CD4-positive, alpha-beta memory T cell (primary cell): ENCODE measurements around the gene B2M. TPM values are rescaled to one million over a fixed set of nuclear protein-coding genes. Genes with fewer than 3 reads are reported as not detected.

Experiments
- CTCF ChIA-PET: fragments of 350-600 bp; sonication (Branson Sonifier 250); formaldehyde crosslinking; loops from one replicate; lab custom pipeline; 2021; ENCODE audit warnings: inconsistent platforms; ENCODE audit not compliant: partially characterized antibody; lab: Charles Lee
- POLR2A ChIA-PET: fragments of 350-600 bp; sonication (Branson Sonifier 250); formaldehyde crosslinking; loops from one replicate; lab custom pipeline; 2021; ENCODE audit not compliant: partially characterized antibody; lab: Charles Lee
- DNase-seq, 5 donors: peaks; one replicate each; pipeline versions ENCODE4 v3.0.0 to v3.0.0-alpha.2; 2020 to 2022; ENCODE audit warnings: mixed read lengths in 1 of 5
- H3K27ac ChIP-seq: one replicate; pipeline ENCODE4 v1.7.0; 2013; ENCODE audit warnings: low read depth, low read length
- H3K27me3 ChIP-seq: 2 replicates; pipeline ENCODE4 v1.7.0; 2013; ENCODE audit warnings: mild to moderate bottlenecking, low read length, moderate library complexity; ENCODE audit not compliant: insufficient read depth
- H3K36me3 ChIP-seq: 2 replicates; pipeline ENCODE4 v1.7.0; 2013; ENCODE audit warnings: mild to moderate bottlenecking, low read length, moderate library complexity; ENCODE audit not compliant: insufficient read depth
- H3K4me1 ChIP-seq: 2 replicates; pipeline ENCODE4 v1.7.0; 2013; ENCODE audit warnings: mild to moderate bottlenecking, low read length, moderate library complexity; ENCODE audit not compliant: insufficient read depth
- H3K4me3 ChIP-seq, 2 donors: one replicate each; pipeline ENCODE4 v1.7.0; 2013; ENCODE audit warnings: low read length in 2 of 2, mild to moderate bottlenecking in 1 of 2
- H3K9me3 ChIP-seq, 2 donors: one replicate each; pipeline ENCODE4 v1.7.0; 2013; ENCODE audit warnings: low read length in 2 of 2, control low read depth in 1 of 2; ENCODE audit not compliant: control insufficient read depth in 1 of 2
- H3K27ac Mint-ChIP-seq, 7 donors: one replicate each; pipeline ENCODE4 v1.8.0; 2020 to 2021; ENCODE audit warnings: mixed read lengths in 7 of 7, mild to moderate bottlenecking in 6 of 7, inconsistent platforms in 3 of 7, moderate library complexity in 3 of 7
- H3K27me3 Mint-ChIP-seq, 2 donors: one replicate each; pipeline ENCODE4 v1.8.0; 2020 to 2021; ENCODE audit warnings: mixed read lengths in 2 of 2
- H3K36me3 Mint-ChIP-seq, 2 donors: one replicate each; pipeline ENCODE4 v1.8.0; 2020 to 2021; ENCODE audit warnings: mixed read lengths in 2 of 2, inconsistent platforms in 1 of 2, mild to moderate bottlenecking in 1 of 2
- H3K4me1 Mint-ChIP-seq, 4 donors: one replicate each; pipeline ENCODE4 v1.8.0; 2020 to 2021; ENCODE audit warnings: mixed read lengths in 4 of 4, mild to moderate bottlenecking in 1 of 4
- H3K4me3 Mint-ChIP-seq, 8 donors: one replicate each; pipeline ENCODE4 v1.8.0; 2020 to 2021; ENCODE audit warnings: mixed read lengths in 8 of 8, mild to moderate bottlenecking in 7 of 8, moderate library complexity in 6 of 8, inconsistent platforms in 3 of 8
- H3K9me3 Mint-ChIP-seq, 8 donors: one replicate each; pipeline ENCODE4 v1.8.0; 2020 to 2021; ENCODE audit warnings: mixed read lengths in 8 of 8, mild to moderate bottlenecking in 5 of 8, inconsistent platforms in 3 of 8, moderate library complexity in 1 of 8
- intact Hi-C: fragments of 100-400 bp; cut with micrococcal nuclease; formaldehyde crosslinking; loops from one replicate; pipeline ENCODE4 v1.15.1; 2023
- polyA plus RNA-seq, 2 donors: library from polyadenylated mRNA; unstranded; fragments of 300-500 nt; fragmentation: Illumina TruSeq; gene quantifications; one replicate each; pipeline ENCODE4 v1.2.3, GENCODE V29; 2021
- total RNA-seq, 2 experiments: library from RNA; stranded (reverse); gene quantifications; one replicate each; pipeline ENCODE4 v1.2.3, GENCODE V29; 2021

The B2M gene
- total and polyA plus RNA-seq, 4 experiments from 2014 or later = 7,421 to 62,423 (median 21,318) TPM

DNA sequence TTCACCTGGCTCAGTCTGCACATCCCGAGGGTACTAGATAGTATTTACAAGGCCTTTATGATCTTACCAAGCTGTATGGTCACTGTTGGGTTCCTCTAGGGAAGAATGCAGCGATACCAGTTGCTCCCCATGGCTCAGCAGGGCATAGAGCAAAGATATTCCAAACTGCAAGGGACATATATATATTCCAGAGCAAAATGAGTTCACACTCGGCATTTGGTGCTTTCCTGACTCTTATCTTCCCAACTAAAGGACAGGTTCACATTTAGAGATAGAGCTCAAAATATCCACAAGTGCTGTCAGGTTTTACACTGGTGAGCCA lies 44.3 kb upstream of the B2M start:
- no peak for DNase-seq
- intact Hi-C loops = no loop called here
- H3K9me3 Mint-ChIP-seq = no peaks in the 10 kb centered on the region
- H3K4me3 ChIP-seq = peak overlapping the region; percentile 29 to 55
- H3K27me3 ChIP-seq = no peaks in the 10 kb centered on the region
- H3K4me1 Mint-ChIP-seq = peaks cover 60 to 89% (median 75%) of the 10 kb centered on the region in 4 donors
- peaks cover 88% of the 10 kb centered on the region for H3K4me1 ChIP-seq
- POLR2A ChIA-PET = interaction anchor here (5.4 to 51.9 kb wide), 3 partner anchors 16 to 56 kb away, joined by 76 to 5737 read pairs (median 1003); partner anchors contain the start of genes B2M, PATL2 and TRIM69
- CTCF ChIA-PET = interaction anchor here (1.0 to 12.5 kb wide), 7 partner anchors 8 to 75 kb away, joined by 3 to 821 read pairs (median 41); partner anchors contain the start of genes B2M, PATL2 and TRIM69
- no peaks in the 10 kb centered on the region for H3K36me3 ChIP-seq
- H3K9me3 ChIP-seq = no peaks in the 10 kb centered on the region
- H3K27ac Mint-ChIP-seq = peak overlapping the region; percentile 92 to 99 (median 96)
- no peaks in the 10 kb centered on the region for H3K27me3 Mint-ChIP-seq
- H3K4me3 Mint-ChIP-seq = peak overlapping the region; percentile 67 to 88 (median 80)
- peaks cover under 1 to 12% of the 10 kb centered on the region in 2 donors for H3K36me3 Mint-ChIP-seq
- peak overlapping the region; percentile 96 for H3K27ac ChIP-seq

DNA sequence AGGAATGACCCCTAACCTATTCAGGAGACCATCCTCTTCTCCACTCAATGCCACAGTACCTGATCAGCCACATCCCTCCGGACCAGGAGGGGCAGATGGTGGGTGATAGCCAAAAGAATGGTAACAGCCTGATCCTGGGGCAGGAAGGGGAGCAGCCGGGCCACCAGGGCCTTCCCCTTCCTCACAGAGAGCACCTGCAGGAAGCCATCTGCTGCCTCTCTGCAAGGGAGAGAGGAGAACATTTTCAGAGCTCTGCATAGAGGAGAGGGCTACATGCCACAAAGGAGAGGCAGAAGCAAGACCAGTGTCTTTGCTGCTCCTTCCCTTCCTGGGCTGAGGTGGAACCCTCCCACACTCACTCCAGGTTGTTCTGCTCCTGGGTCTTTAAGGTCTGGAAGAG lies 42.4 kb upstream of the B2M start:
- H3K27me3 Mint-ChIP-seq = no peaks in the 10 kb centered on the region
- peaks cover 98% of the 10 kb centered on the region for H3K4me1 ChIP-seq
- DNase-seq = peak in 1 of 5 donors; percentile 29
- H3K9me3 Mint-ChIP-seq = peaks cover 0 to 1% (median 0%) of the 10 kb centered on the region in 8 donors
- CTCF ChIA-PET = interaction anchor here (1.0 to 2.7 kb wide), 7 partner anchors 9 to 69 kb away, joined by 3 to 18 read pairs (median 10); partner anchors contain the start of genes B2M and PATL2
- H3K4me3 ChIP-seq = no peak overlapping the region
- POLR2A ChIA-PET = interaction anchor here (0.7 to 51.9 kb wide), 3 partner anchors 14 to 54 kb away, joined by 3 to 5737 read pairs (median 1003); partner anchors contain the start of genes B2M, PATL2 and TRIM69
- H3K27me3 ChIP-seq = no peaks in the 10 kb centered on the region
- H3K36me3 Mint-ChIP-seq = peaks cover 4 to 6% of the 10 kb centered on the region in 2 donors
- H3K27ac ChIP-seq = peak overlapping the region; percentile 45
- no peaks in the 10 kb centered on the region for H3K9me3 ChIP-seq
- intact Hi-C loops = no loop called here
- H3K4me1 Mint-ChIP-seq = peaks cover 66 to 94% (median 86%) of the 10 kb centered on the region in 4 donors
- peak overlapping the region; percentile 75 to 96 (median 90) for H3K27ac Mint-ChIP-seq
- no peaks in the 10 kb centered on the region for H3K36me3 ChIP-seq
- H3K4me3 Mint-ChIP-seq = peak overlapping the region in 5 of 8 donors; percentile 25 to 73 (median 60)

DNA sequence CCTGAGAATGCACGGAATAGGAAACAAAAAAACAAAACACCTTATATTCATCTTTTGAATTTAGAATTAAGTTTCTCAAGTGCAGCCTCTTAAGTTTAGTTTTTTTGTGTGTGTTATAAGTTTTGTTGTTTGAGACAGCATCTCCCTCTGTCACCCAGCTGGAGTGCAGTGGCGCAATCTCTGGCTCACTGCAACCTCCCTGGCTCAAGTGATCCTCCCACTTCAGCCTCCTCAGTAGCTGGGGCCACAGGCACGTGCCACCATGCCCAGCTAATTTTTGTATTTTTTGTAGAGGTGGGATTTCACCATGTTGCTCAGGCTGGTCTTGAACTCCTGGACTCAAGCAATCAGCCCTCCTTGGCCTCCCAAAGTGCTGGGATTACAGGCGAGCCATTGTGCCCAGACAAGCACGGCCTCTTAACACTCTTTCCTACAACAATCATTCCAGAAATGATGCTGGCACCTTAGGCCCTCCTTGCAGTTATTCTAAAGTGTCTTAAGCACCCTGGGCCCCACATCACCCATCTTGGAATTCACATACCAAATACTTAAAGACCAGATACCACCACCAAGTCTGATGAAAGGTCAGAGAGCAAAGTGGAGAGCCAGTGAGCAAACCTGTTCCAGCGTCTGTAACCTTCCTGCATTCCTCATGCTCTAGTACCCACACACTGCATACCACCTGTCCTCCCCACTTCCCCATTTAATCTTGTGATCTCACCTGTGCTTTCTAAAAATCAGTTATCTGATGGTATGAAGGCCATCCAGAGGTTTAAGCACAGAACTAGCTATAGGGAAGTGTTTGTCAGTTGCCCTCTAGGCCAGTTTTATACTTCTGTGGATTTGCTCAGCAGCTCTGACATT lies 41.0 kb upstream of the B2M start:
- Histone ChIP-seq H3K9me3 (no peaks in the 10 kb centered on the region), H3K27me3 (no peaks in the 10 kb centered on the region), H3K4me1 (peaks cover 98% of the 10 kb centered on the region), H3K36me3 (no peaks in the 10 kb centered on the region), H3K4me3 (no peak overlapping the region), H3K27ac (peak overlapping the region; percentile 40)
- H3K4me3 Mint-ChIP-seq = peak overlapping the region in 7 of 8 donors; percentile 15 to 80 (median 71)
- peak overlapping the region; percentile 89 to 96 (median 96) for H3K27ac Mint-ChIP-seq
- ChIA-PET POLR2A (interaction anchor here (1.0 to 51.9 kb wide), 4 partner anchors 7 to 52 kb away, joined by 3 to 5737 read pairs (median 503); partner anchors contain the start of genes B2M, PATL2, SPG11 and TRIM69), CTCF (interaction anchor here (0.9 to 2.7 kb wide), 9 partner anchors 7 to 67 kb away, joined by 3 to 18 read pairs (median 7); partner anchors contain the start of genes B2M and PATL2)
- H3K9me3 Mint-ChIP-seq = peaks cover 0 to 3% (median 0%) of the 10 kb centered on the region in 8 donors
- peaks cover 4 to 10% of the 10 kb centered on the region in 2 donors for H3K36me3 Mint-ChIP-seq
- peaks cover 66 to 95% (median 87%) of the 10 kb centered on the region in 4 donors for H3K4me1 Mint-ChIP-seq
- DNase-seq = no peak
- no peaks in the 10 kb centered on the region for H3K27me3 Mint-ChIP-seq
- intact Hi-C loops = no loop called here

DNA sequence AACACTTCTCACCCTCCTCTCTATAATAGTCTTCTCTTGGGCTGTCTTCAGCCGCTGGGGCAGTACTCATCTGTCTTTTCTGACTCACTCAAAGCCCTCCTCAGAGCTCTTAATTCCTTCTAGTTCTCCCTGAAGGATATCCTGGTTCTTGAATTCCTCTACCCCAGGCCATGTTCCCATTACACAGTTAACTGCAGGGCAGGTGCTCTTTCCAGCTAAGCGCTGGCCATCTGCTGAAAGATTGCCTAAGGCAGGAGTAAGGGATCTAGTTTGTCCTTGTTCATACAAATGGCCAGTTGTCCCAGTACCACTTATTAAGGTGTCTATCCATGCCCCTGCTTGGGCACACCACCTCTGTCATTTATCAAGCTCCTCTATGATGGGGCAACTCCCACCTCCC lies 37.7 kb upstream of the B2M start:
- no peaks in the 10 kb centered on the region for H3K9me3 ChIP-seq
- ChIA-PET CTCF (interaction anchor here (1.2 to 3.0 kb wide), 5 partner anchors 10 to 55 kb away, joined by 3 to 24 read pairs (median 12); partner anchors contain the start of genes B2M, PATL2 and SPG11), POLR2A (interaction anchor here (1.2 to 51.9 kb wide), 4 partner anchors 5 to 49 kb away, joined by 3 to 5737 read pairs (median 1003); partner anchors contain the start of genes B2M, PATL2, SPG11 and TRIM69)
- no peaks in the 10 kb centered on the region for H3K27me3 ChIP-seq
- DNase-seq = no peak
- Mint-ChIP-seq H3K4me1 (peaks cover 68 to 96% (median 89%) of the 10 kb centered on the region in 4 donors), H3K27me3 (no peaks in the 10 kb centered on the region), H3K4me3 (peak overlapping the region in 3 of 8 donors; percentile 33 to 48 (median 46)), H3K27ac (peak overlapping the region; percentile 53 to 85 (median 74)), H3K9me3 (peaks cover 0 to 4% (median 1%) of the 10 kb centered on the region in 8 donors), H3K36me3 (peaks cover 11 to 12% of the 10 kb centered on the region in 2 donors)
- peak overlapping the region; percentile 5 for H3K27ac ChIP-seq
- intact Hi-C loops = no loop called here
- H3K4me3 ChIP-seq = no peak overlapping the region
- peaks cover 100% of the 10 kb centered on the region for H3K4me1 ChIP-seq
- H3K36me3 ChIP-seq = no peaks in the 10 kb centered on the region

DNA sequence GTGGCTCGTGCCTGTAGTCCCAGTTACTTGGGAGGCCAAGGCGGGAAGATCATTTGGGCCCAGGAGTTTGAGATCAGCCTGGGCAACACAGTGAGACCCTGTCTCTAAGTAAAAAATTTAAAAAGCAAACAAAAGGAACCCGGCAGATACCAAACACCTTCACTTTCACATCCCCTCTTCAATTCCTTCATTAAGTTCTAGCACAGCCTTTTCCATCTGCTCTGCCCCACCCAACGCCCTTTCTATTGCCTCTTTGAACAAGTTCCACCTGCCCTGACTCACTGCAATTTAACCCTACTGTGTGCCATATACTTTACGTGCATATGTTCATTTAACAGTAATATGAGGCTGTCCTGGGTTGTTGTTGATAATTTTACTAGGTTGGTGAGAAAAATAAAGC lies 35.4 kb upstream of the B2M start:
- H3K36me3 Mint-ChIP-seq = peaks cover 13 to 16% of the 10 kb centered on the region in 2 donors
- no peak for DNase-seq
- H3K27me3 Mint-ChIP-seq = no peaks in the 10 kb centered on the region
- Histone ChIP-seq H3K4me1 (peaks cover 100% of the 10 kb centered on the region), H3K27me3 (no peaks in the 10 kb centered on the region), H3K27ac (peak overlapping the region; percentile 39), H3K36me3 (no peaks in the 10 kb centered on the region), H3K9me3 (no peaks in the 10 kb centered on the region), H3K4me3 (peak overlapping the region in 1 of 2 donors; percentile 30)
- H3K4me3 Mint-ChIP-seq = peak overlapping the region in 7 of 8 donors; percentile 77 to 88 (median 80)
- intact Hi-C loops = loop anchor here (2.0 kb wide), 2 partner anchors 13 to 15 kb away; partner anchors contain the start of gene SPG11
- H3K4me1 Mint-ChIP-seq = peaks cover 65 to 95% (median 86%) of the 10 kb centered on the region in 4 donors
- peak overlapping the region; percentile 74 to 97 (median 92) for H3K27ac Mint-ChIP-seq
- ChIA-PET POLR2A (interaction anchor here (3.5 to 51.9 kb wide), 4 partner anchors 7 to 47 kb away, joined by 75 to 5737 read pairs (median 1003); partner anchors contain the start of genes B2M, PATL2, SPG11 and TRIM69), CTCF (interaction anchor here (1.0 to 13.2 kb wide), 8 partner anchors 8 to 33 kb away, joined by 3 to 167 read pairs (median 6); partner anchors contain the start of genes B2M, PATL2 and SPG11)
- H3K9me3 Mint-ChIP-seq = peaks cover 3 to 12% (median 6%) of the 10 kb centered on the region in 8 donors

DNA sequence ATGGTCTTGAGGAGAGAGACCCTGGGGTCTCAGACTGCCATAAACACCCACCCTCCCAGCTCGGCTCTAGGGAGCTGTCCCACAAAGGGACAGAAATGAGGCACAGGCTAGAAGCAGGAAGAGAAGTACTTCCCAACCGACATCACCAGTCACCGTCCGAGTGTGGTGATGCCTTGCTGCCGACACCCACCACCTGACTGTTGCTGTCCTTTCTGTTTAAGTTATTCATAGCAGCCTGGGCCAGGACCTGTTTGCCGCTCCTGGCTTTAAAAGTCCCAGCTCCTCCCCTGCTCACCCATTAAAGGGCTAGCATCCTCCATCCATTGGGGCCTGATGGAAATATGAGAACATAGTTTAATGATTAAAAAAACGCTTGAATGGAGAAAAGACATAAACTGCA lies 34.6 kb upstream of the B2M start:
- intact Hi-C loops = loop anchor here (1.0 to 2.0 kb wide), 4 partner anchors 10 to 35 kb away; partner anchors contain the start of genes B2M, PATL2 and SPG11
- H3K27me3 Mint-ChIP-seq = no peaks in the 10 kb centered on the region
- Histone ChIP-seq H3K27me3 (no peaks in the 10 kb centered on the region), H3K27ac (peak overlapping the region; percentile 39), H3K4me1 (peaks cover 100% of the 10 kb centered on the region), H3K4me3 (peak overlapping the region; percentile 10 to 23), H3K36me3 (no peaks in the 10 kb centered on the region), H3K9me3 (no peaks in the 10 kb centered on the region)
- peaks cover 16 to 22% of the 10 kb centered on the region in 2 donors for H3K36me3 Mint-ChIP-seq
- peak overlapping the region; percentile 87 to 97 (median 95) for H3K27ac Mint-ChIP-seq
- DNase-seq = peak in 1 of 5 donors; percentile 22
- ChIA-PET CTCF (interaction anchor here (1.0 to 13.2 kb wide), 10 partner anchors 7 to 74 kb away, joined by 4 to 167 read pairs (median 6); partner anchors contain the start of genes B2M, PATL2, SPG11 and TRIM69), POLR2A (interaction anchor here (3.5 to 51.9 kb wide), 3 partner anchors 8 to 46 kb away, joined by 75 to 5737 read pairs (median 1003); partner anchors contain the start of genes B2M, PATL2, SPG11 and TRIM69)
- H3K4me1 Mint-ChIP-seq = peaks cover 67 to 95% (median 86%) of the 10 kb centered on the region in 4 donors
- H3K9me3 Mint-ChIP-seq = peaks cover 3 to 18% (median 11%) of the 10 kb centered on the region in 8 donors
- peak overlapping the region; percentile 45 to 88 (median 82) for H3K4me3 Mint-ChIP-seq
